CD4-positive, alpha-beta T cell treated with Interleukin-12 subunit alpha and Interleukin-12 subunit beta, for 1 hour (primary cell): ENCODE measurements around the gene GVQW3.

Source experiments
- DNase-seq: peaks from one replicate; pipeline ENCODE4 v3.0.0-alpha.2; 2020

Gene GVQW3

GRCh38 chr11:76453248-76453647, 72.1 kb downstream of the GVQW3 start:
- no peak for DNase-seq

- DNase-seq, result no peak
Measured at GRCh38 chr11:76455331-76455730, 74.2 kb downstream of the GVQW3 start.

- DNase-seq, result no peak
Measured at GRCh38 chr11:76455931-76456330, 74.8 kb downstream of the GVQW3 start.

GRCh38 chr11:76456571-76456970, 75.4 kb downstream of the GVQW3 start:
- DNase-seq, result no peak
